H1 (cell line): ENCODE results near the gene BEST2. TPM values are rescaled to one million over a fixed set of nuclear protein-coding genes. Genes with fewer than 3 reads are reported as not detected.

Experiments
- CTCF ChIA-PET: fragments of 300-600 bp; sonication (Branson Sonifier 250); formaldehyde crosslinking; loops from one replicate; lab custom pipeline; 2021; ENCODE audit not compliant: partially characterized antibody; lab: Charles Lee
- POLR2A ChIA-PET: fragments of 300-600 bp; sonication (Branson Sonifier 250); formaldehyde crosslinking; loops from one replicate; lab custom pipeline; 2021; ENCODE audit warnings: inconsistent platforms; ENCODE audit not compliant: partially characterized antibody; lab: Charles Lee
- DNase-seq, 2 experiments: peaks; one replicate each; pipeline versions ENCODE4 v3.0.0 to v3.0.0-alpha.2; 2010 to 2022; ENCODE audit warnings: low spot score in 2 of 2, low read depth in 1 of 2, mixed read lengths in 1 of 2
- FAIRE-seq: peaks from 2 replicates; lab custom pipeline; 2011; peaks lifted over from hg19 to GRCh38; lab: Jason Lieb, UNC
- H2AFZ ChIP-seq: 2 replicates; pipeline ENCODE4 v1.8.1; 2012; ENCODE audit warnings: low read length, inconsistent platforms
- H2AK5ac ChIP-seq: 2 replicates; pipeline ENCODE4 v1.6.1; 2013; ENCODE audit warnings: low read depth, low read length
- H2BK120ac ChIP-seq: replicated peaks from 2 replicates; pipeline ENCODE3; 2013; ENCODE audit warnings: low read depth, low read length, inconsistent platforms
- H2BK12ac ChIP-seq: 2 replicates; pipeline ENCODE4 v1.6.1; 2013; ENCODE audit warnings: low read depth, low read length
- H2BK15ac ChIP-seq: 2 replicates; pipeline ENCODE4 v1.6.1; 2013; ENCODE audit warnings: low read length
- H2BK20ac ChIP-seq: 2 replicates; pipeline ENCODE4 v1.6.1; 2013; ENCODE audit warnings: low read length
- H2BK5ac ChIP-seq: 2 replicates; pipeline ENCODE4 v1.6.1; 2013; ENCODE audit warnings: low read depth, low read length
- H3K14ac ChIP-seq: 2 replicates; pipeline ENCODE4 v1.6.1; 2013; ENCODE audit warnings: inconsistent platforms; ENCODE audit not compliant: insufficient read length
- H3K18ac ChIP-seq: 2 replicates; pipeline ENCODE4 v1.6.1; 2013; ENCODE audit warnings: low read length; ENCODE audit errors: extremely low read depth
- H3K23ac ChIP-seq: 2 replicates; pipeline ENCODE4 v1.6.1; 2013; ENCODE audit warnings: inconsistent platforms; ENCODE audit not compliant: insufficient read length
- H3K23me2 ChIP-seq: 2 replicates; pipeline ENCODE4 v1.6.1; 2013; ENCODE audit warnings: low read depth, low read length
- H3K27ac ChIP-seq: 2 replicates; pipeline ENCODE4 v1.6.1; 2011; ENCODE audit warnings: low read depth, low read length, inconsistent platforms
- H3K27me3 ChIP-seq, 4 experiments: replicated peaks in 1 of 4; 1 replicate in 1 of 4; 2 replicates in 3 of 4; pipeline versions ENCODE4 v1.6.1 to v1.8.1; 2011 to 2013; ENCODE audit warnings: low read length in 3 of 4, mild to moderate bottlenecking in 3 of 4, inconsistent platforms in 2 of 4, mixed read lengths in 2 of 4, moderate library complexity in 1 of 4; ENCODE audit not compliant: control insufficient read depth in 3 of 4, insufficient read depth in 3 of 4; ENCODE audit errors: extremely low read depth in 1 of 4
- H3K36me3 ChIP-seq, 4 experiments: 2 replicates each; pipeline versions ENCODE4 v1.6.1 to v1.8.1; 2011 to 2013; ENCODE audit warnings: mild to moderate bottlenecking in 4 of 4, low read length in 3 of 4, moderate library complexity in 2 of 4, control low read depth in 1 of 4, inconsistent platforms in 1 of 4; ENCODE audit not compliant: insufficient read depth in 4 of 4, control insufficient read depth in 2 of 4
- H3K4ac ChIP-seq: replicated peaks from 2 replicates; pipeline ENCODE3; 2013; ENCODE audit warnings: low read length, low read depth, mixed read lengths, inconsistent platforms; ENCODE audit not compliant: insufficient read length
- H3K4me1 ChIP-seq, 4 experiments: replicated peaks in 1 of 4; 1 replicate in 1 of 4; 2 replicates in 3 of 4; pipeline versions ENCODE4 v1.6.1 to v1.8.1; 2011 to 2013; ENCODE audit warnings: low read length in 3 of 4, inconsistent platforms in 2 of 4, mixed read lengths in 1 of 4; ENCODE audit not compliant: insufficient read depth in 4 of 4, control insufficient read depth in 3 of 4
- H3K4me2 ChIP-seq, 2 experiments: 2 replicates each; pipeline versions ENCODE4 v1.6.1 to v1.8.1; 2011 to 2013; ENCODE audit warnings: low read depth in 2 of 2, low read length in 2 of 2, control low read depth in 1 of 2, inconsistent platforms in 1 of 2, mild to moderate bottlenecking in 1 of 2; ENCODE audit not compliant: insufficient read depth in 1 of 2
- H3K4me3 ChIP-seq, 4 experiments: fragments of 200-600, 300-600 bp in 1 of 4; sonication (generic), shearing (Covaris generic), sonication (Bioruptor Twin) in 1 of 4; 2 replicates each; pipeline versions ENCODE4 v1.5.1 to v1.8.1; 2011 to 2016; ENCODE audit warnings: low read length in 4 of 4, low read depth in 3 of 4, control low read depth in 2 of 4, inconsistent platforms in 2 of 4, mild to moderate bottlenecking in 2 of 4, mixed read lengths in 1 of 4, moderate library complexity in 1 of 4; ENCODE audit not compliant: insufficient read depth in 2 of 4; ENCODE audit errors: extremely low read depth in 1 of 4
- H3K56ac ChIP-seq: replicated peaks from 2 replicates; pipeline ENCODE3; 2013; ENCODE audit warnings: low read depth, mild to moderate bottlenecking, mixed read lengths, low read length, inconsistent platforms; ENCODE audit not compliant: insufficient read length
- H3K79me1 ChIP-seq: 2 replicates; pipeline ENCODE4 v1.6.1; 2013; ENCODE audit warnings: low read depth, low read length, control low read depth
- H3K79me2 ChIP-seq, 2 experiments: 2 replicates each; pipeline versions ENCODE4 v1.6.1 to v1.8.1; 2012 to 2013; ENCODE audit warnings: low read length in 2 of 2, mild to moderate bottlenecking in 2 of 2, inconsistent platforms in 1 of 2; ENCODE audit not compliant: insufficient read depth in 2 of 2, control insufficient read depth in 1 of 2
- H3K9ac ChIP-seq, 4 experiments: replicated peaks in 1 of 4; 1 replicate in 1 of 4; 2 replicates in 3 of 4; pipeline versions ENCODE4 v1.6.1 to v1.8.1; 2011 to 2013; ENCODE audit warnings: low read depth in 3 of 4, low read length in 3 of 4, control low read depth in 2 of 4, mild to moderate bottlenecking in 2 of 4, moderate library complexity in 2 of 4, inconsistent platforms in 1 of 4; ENCODE audit errors: extremely low read depth in 1 of 4
- H3K9me3 ChIP-seq, 2 experiments: 2 replicates each; pipeline versions ENCODE4 v1.6.1 to v1.8.1; 2012 to 2013; ENCODE audit warnings: mild to moderate bottlenecking in 2 of 2, moderate library complexity in 2 of 2, control low read depth in 1 of 2, inconsistent platforms in 1 of 2, low read depth in 1 of 2, low read length in 1 of 2, mixed read lengths in 1 of 2; ENCODE audit not compliant: insufficient read depth in 2 of 2
- H4K20me1 ChIP-seq, 2 experiments: replicated peaks in 1 of 2; 2 replicates each; pipeline versions ENCODE3 to v1.8.1; 2011 to 2013; ENCODE audit warnings: inconsistent platforms in 2 of 2, low read length in 2 of 2, mild to moderate bottlenecking in 1 of 2; ENCODE audit not compliant: insufficient read depth in 2 of 2, control insufficient read depth in 1 of 2
- H4K5ac ChIP-seq: 2 replicates; pipeline ENCODE4 v1.6.1; 2013; ENCODE audit warnings: low read length, low read depth, mixed read lengths, inconsistent platforms; ENCODE audit not compliant: insufficient read length
- H4K8ac ChIP-seq: 2 replicates; pipeline ENCODE4 v1.8.0; 2013; ENCODE audit warnings: mild to moderate bottlenecking, moderate library complexity, low read length, inconsistent platforms; ENCODE audit not compliant: insufficient read depth; ENCODE audit errors: extremely low read depth
- H4K91ac ChIP-seq: replicated peaks from 2 replicates; pipeline ENCODE3; 2013; ENCODE audit warnings: low read length, mixed read lengths, inconsistent platforms; ENCODE audit not compliant: insufficient read length
- HDAC2 ChIP-seq, 2 experiments: fragments of 300-600 bp in 1 of 2; sonication (generic) in 1 of 2; IDR thresholded peaks; 2 replicates each; pipeline ENCODE4 v1.6.1; 2011 to 2012; ENCODE audit warnings: low read depth in 2 of 2, low read length in 2 of 2, mild to moderate bottlenecking in 2 of 2, moderate library complexity in 2 of 2, borderline replicate concordance in 1 of 2, inconsistent platforms in 1 of 2
- WGBS, 2 experiments: shearing (Covaris generic) in 1 of 2; methylation state at CpG; one replicate each; pipeline versions ENCODE4 v1.1.6 to v1.1.7; 2013 to 2015; ENCODE audit warnings: low lambda C conversion rate in 2 of 2, mixed read lengths in 2 of 2, inconsistent platforms in 1 of 2, low coverage in 1 of 2, missing lambda C conversion rate in 1 of 2; ENCODE audit not compliant: insufficient replicate concordance in 2 of 2, insufficient coverage in 1 of 2, insufficient read length in 1 of 2; ENCODE audit errors: extremely low coverage in 1 of 2, missing lambda C conversion rate in 1 of 2; 5-methylcytosine and 5-hydroxymethylcytosine counted together
- polyA plus RNA-seq, 7 experiments: library from polyadenylated mRNA; depleted of rRNA in 3 of 7; stranded (reverse) in 5 of 7; unstranded in 2 of 7; fragments of >200 nt in 5 of 7; fragments of 200-250 nt in 2 of 7; gene quantifications; 1 replicate in 5 of 7; 2 replicates in 1 of 7; 4 replicates in 1 of 7; pipeline versions ENCODE4 v1.2.1 to v1.2.3, GENCODE V29; 2011 to 2013; ENCODE audit warnings: missing spikeins in 2 of 7, mixed read lengths in 2 of 7
- total RNA-seq: library from RNA; stranded (reverse); fragmentation: NEBNext Ultra II Directional; extraction: Animal tissue kit (Norgen Biotek cat#: 25700); gene quantifications from 2 replicates; pipeline ENCODE4 v1.2.1, GENCODE V29; 2021

Gene BEST2
- total and polyA plus RNA-seq, 2 of the 8 experiments (the other 6 are each of a cell fraction or from before 2014, with no cell fraction given): 4.6 to 7.3 TPM

GRCh38 chr19:12770922-12771321 lies 19.3 kb downstream of the BEST2 start:
- TF ChIP-seq HDAC2 (IDR thresholded peaks at IDR 0.05; ENCODE audit: borderline replicate concordance in 1 of 2, low read depth in 2 of 2, low read length in 2 of 2): no peak
- no peak overlapping the region for H4K8ac ChIP-seq
- H3K79me2 ChIP-seq: no peaks in the 10 kb centered on the region
- H2AFZ ChIP-seq: no peak overlapping the region
- no peaks in the 10 kb centered on the region for H3K27me3 ChIP-seq
- H3K23ac ChIP-seq: no peak overlapping the region
- H3K9ac ChIP-seq: no peak overlapping the region
- no peak overlapping the region for H3K14ac ChIP-seq
- CTCF ChIA-PET: interaction anchor here (0.9 to 11.2 kb wide), 4 partner anchors 8 to 48 kb away, joined by 4 to 137 read pairs (median 32); no protein-coding TSS in a partner anchor
- POLR2A ChIA-PET: interaction anchor here (1.3 to 16.6 kb wide), 4 partner anchors 13 to 37 kb away, joined by 7 to 317 read pairs (median 12); partner anchors contain the start of genes BEST2, JUNB, PRDX2 and THSD8
- H2BK120ac ChIP-seq: no peak overlapping the region
- no peak overlapping the region for H3K4me2 ChIP-seq
- H2BK15ac ChIP-seq: no peak overlapping the region
- no peak overlapping the region for H2AK5ac ChIP-seq
- FAIRE-seq (no peak), DNase-seq (no peak)
- H3K4me3 ChIP-seq: no peak overlapping the region
- no peak overlapping the region for H3K18ac ChIP-seq
- H3K27ac ChIP-seq: no peak overlapping the region
- no peak overlapping the region for H2BK12ac ChIP-seq
- H2BK20ac ChIP-seq: no peak overlapping the region
- H4K5ac ChIP-seq: no peak overlapping the region
- H4K91ac ChIP-seq: no peak overlapping the region
- H3K36me3 ChIP-seq: peaks cover 0 to 22% (median 9%) of the 10 kb centered on the region in 4 experiments; a peak in 7 of 8 replicates
- H3K56ac ChIP-seq: no peak overlapping the region
- no peaks in the 10 kb centered on the region for H3K9me3 ChIP-seq
- H3K23me2 ChIP-seq: peaks cover 7% of the 10 kb centered on the region; the same call in 1 of the 2 replicates
- peaks cover 2 to 15% (median 8%) of the 10 kb centered on the region in 4 experiments for H3K4me1 ChIP-seq
- no peak overlapping the region for H2BK5ac ChIP-seq
- H3K79me1 ChIP-seq: no peaks in the 10 kb centered on the region
- WGBS, 2 experiments: 92% methylated on average over 12 of the region's 13 CpGs; no CpG with 5 or more reads in 1 of the 2 experiments
- no peak overlapping the region for H3K4ac ChIP-seq
- H4K20me1 ChIP-seq: peaks cover 0 to 3% of the 10 kb centered on the region in 2 experiments
